GM20000 (cell line): ENCODE measurements around the gene SLC12A7.
"Not testable (repeated sequence)": the region's sequence is repeated elsewhere in the genome, so short reads cannot be mapped to it uniquely, and the experiment has no call there.

Experiments used
- DNase-seq: peaks from one replicate; pipeline ENCODE4 v3.0.0; 2012; ENCODE audit warnings: low spot score
- TF ChIP-seq, protein P1 (sequence below): IDR thresholded peaks from 2 replicates; pipeline ENCODE4 v1.5.1; 2012; ENCODE audit warnings: mild to moderate bottlenecking, control low read depth; ENCODE audit errors: extremely low read depth, missing control alignments

Gene SLC12A7

DNA sequence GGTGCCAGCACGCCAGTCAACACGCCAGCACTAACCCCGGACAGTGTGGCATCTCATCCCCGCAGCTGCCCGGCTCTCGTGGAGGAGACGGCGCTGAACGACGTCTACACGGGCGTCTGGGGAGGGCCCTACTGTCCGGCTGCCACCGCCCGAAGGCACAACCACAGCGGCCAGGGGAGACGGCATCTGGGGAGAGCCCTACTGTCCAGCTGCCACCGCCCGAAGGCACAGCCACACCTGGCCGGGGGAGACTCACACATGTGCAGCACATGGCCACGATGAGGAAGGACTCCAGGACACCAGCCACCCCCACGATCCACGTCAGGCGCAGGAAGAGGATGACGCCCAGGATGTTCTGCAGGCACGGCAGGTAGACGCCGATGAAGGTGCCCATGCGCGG is 23.1 kb downstream of the SLC12A7 start:
- no peak for DNase-seq
- TF ChIP-seq, protein P1, sequence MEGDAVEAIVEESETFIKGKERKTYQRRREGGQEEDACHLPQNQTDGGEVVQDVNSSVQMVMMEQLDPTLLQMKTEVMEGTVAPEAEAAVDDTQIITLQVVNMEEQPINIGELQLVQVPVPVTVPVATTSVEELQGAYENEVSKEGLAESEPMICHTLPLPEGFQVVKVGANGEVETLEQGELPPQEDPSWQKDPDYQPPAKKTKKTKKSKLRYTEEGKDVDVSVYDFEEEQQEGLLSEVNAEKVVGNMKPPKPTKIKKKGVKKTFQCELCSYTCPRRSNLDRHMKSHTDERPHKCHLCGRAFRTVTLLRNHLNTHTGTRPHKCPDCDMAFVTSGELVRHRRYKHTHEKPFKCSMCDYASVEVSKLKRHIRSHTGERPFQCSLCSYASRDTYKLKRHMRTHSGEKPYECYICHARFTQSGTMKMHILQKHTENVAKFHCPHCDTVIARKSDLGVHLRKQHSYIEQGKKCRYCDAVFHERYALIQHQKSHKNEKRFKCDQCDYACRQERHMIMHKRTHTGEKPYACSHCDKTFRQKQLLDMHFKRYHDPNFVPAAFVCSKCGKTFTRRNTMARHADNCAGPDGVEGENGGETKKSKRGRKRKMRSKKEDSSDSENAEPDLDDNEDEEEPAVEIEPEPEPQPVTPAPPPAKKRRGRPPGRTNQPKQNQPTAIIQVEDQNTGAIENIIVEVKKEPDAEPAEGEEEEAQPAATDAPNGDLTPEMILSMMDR = no peak

- TF ChIP-seq, protein P1 = no peak
These were observed 23.8 kb downstream of the SLC12A7 start for GRCh38 chr5:1088031-1088430.

DNA sequence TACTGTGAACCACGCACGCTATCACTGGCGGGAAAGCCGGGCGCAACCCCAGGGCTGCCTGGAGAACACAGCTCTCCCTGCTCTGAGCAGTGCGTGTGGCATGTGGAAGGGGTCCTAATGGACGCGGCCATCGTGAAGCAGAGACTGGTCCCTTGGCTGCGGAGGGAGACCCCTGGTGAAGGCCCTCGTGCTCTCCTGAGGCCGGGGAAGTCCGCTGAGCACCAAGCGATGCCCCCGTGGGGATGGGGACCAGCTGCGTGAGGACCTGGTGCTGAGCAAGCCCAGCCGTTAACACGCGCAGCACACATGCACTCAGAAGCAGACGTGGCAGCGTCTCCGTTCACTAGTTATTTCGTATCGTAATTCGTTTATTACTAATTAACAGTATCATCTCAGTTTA is 24.4 kb downstream of the SLC12A7 start:
- DNase-seq = no peak
- TF ChIP-seq, protein P1 = no peak

More at GRCh38 chr5:1088031-1088430, 23.8 kb downstream of the SLC12A7 start:
- no peak for DNase-seq

DNA sequence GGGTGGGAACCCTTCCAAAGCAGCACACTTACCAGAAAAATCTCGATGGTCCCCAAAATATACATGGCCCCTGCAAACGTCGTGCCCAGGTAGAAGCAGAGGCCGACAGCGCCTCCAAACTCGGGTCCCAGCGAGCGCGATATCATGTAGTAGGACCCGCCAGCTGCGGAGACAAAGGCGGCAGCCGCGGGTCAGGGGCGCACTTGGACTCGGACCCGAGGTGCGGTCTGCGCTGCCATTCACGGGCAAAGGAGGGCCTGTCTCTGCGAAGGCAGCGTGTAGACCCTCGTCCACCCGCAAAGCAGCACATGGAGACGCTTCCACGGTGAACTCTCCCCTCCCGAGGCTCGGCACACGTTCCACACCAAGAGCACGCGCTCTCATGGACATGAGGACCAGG is 25.0 kb downstream of the SLC12A7 start:
- DNase-seq = no peak
- TF ChIP-seq, protein P1 = no peak

- TF ChIP-seq, protein P1 = no peak
- no peak for DNase-seq
These were observed 25.7 kb downstream of the SLC12A7 start for GRCh38 chr5:1086137-1086536.

- TF ChIP-seq, protein P1 = no peak
- no peak for DNase-seq
These were observed 26.5 kb downstream of the SLC12A7 start for GRCh38 chr5:1085391-1085790.

DNA sequence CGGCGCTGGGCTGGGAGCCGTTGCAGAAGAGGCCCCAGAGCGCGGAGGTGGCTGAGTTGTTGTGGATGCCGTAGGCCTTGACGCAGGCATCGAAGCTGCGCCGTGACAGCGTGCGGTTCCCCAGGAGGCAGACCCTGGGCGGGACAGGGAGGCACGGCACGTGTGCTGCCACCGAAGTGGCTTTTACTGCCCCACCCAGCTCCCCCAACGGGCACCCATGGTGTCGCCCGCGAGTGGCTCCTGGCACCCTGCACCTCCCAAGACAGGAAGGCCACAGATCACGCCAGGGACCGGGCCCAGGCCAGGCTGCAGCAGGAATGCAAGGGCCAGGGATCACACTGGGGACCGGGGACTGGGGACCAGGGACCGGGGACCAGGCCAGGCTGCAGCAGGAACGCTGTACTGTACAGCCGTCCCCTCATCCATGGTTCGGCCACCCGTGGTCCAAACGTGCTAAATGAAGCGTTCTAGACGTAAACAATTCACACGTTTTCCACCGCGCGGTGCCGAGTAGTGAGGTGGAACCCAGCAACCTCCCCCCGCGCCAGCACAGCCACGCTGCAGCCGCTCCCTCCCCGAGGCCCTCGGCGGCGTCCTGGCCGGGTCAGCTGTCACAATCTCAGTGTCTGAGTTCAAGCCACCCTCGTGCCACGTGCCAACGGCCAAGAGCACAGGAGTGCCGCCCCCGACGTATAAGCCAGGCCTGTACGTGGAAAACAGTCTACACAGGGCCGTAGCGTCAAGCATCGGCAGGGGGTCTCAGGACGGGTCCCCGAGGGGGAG is 27.8 kb downstream of the SLC12A7 start:
- TF ChIP-seq, protein P1 = no peak
- DNase-seq = no peak

DNA sequence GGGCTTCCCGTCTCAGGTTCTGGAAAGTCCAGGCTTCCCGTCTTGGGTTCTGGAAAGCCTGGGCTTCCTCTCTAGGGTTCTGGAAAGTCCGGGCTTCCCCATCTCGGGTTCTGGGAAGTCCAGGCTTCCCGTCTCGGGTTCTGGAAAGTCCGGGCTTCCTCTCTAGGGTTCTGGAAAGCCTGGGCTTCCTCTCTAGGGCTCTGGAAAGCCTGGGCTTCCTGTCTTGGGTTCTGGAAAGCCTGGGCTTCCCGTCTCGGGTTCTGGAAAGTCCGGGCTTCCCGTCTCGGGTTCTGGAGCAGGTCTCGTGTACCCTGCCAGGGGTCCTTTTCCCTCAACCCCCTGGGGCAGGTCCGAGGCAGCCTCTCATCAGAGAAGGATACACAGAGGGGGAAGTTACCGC is 28.8 kb downstream of the SLC12A7 start:
- DNase-seq = not testable (repeated sequence)
